Osteoblast (primary cell): ENCODE measurements around the gene CCDC60. TPM values are rescaled to one million over a fixed set of nuclear protein-coding genes. Genes with fewer than 3 reads are reported as not detected.

Experiments used
- DNase-seq: peaks from one replicate; pipeline ENCODE4 v3.0.0; 2011; ENCODE audit warnings: low spot score, mixed read lengths; ENCODE audit not compliant: insufficient read length; ENCODE audit errors: missing footprints
- H2AFZ ChIP-seq: 2 replicates; pipeline ENCODE4 v1.6.0; 2011; ENCODE audit warnings: mild to moderate bottlenecking, low read length
- H3K27ac ChIP-seq: 2 replicates; pipeline ENCODE4 v1.5.1; 2011; ENCODE audit warnings: mild to moderate bottlenecking, low read depth, low read length, moderate library complexity
- H3K27me3 ChIP-seq: 2 replicates; pipeline ENCODE4 v1.6.0; 2012; ENCODE audit warnings: mild to moderate bottlenecking, control low read depth, inconsistent platforms, low read length, moderate library complexity; ENCODE audit not compliant: insufficient read depth
- H3K36me3 ChIP-seq: 2 replicates; pipeline ENCODE4 v1.5.1; 2011; ENCODE audit warnings: mild to moderate bottlenecking, low read length, control low read depth, moderate library complexity; ENCODE audit not compliant: insufficient read depth
- H3K4me1 ChIP-seq: 2 replicates; pipeline ENCODE4 v1.5.1; 2011; ENCODE audit warnings: mild to moderate bottlenecking, low read length, control low read depth, moderate library complexity; ENCODE audit not compliant: insufficient read depth
- H3K4me2 ChIP-seq: 2 replicates; pipeline ENCODE4 v1.6.0; 2011; ENCODE audit warnings: mild to moderate bottlenecking, low read length; ENCODE audit not compliant: insufficient read depth
- H3K4me3 ChIP-seq: fragments of 200-600 bp; sonication (generic); 3 replicates; pipeline ENCODE4 v1.5.1; 2012; ENCODE audit warnings: mild to moderate bottlenecking, low read length, inconsistent platforms; ENCODE audit not compliant: insufficient read depth
- H3K79me2 ChIP-seq: 2 replicates; pipeline ENCODE4 v1.6.0; 2012; ENCODE audit warnings: mild to moderate bottlenecking, low read length, control low read depth, inconsistent platforms; ENCODE audit not compliant: insufficient read depth
- H3K9me3 ChIP-seq: 2 replicates; pipeline ENCODE4 v1.5.1; 2011; ENCODE audit warnings: low read depth, low read length, control low read depth
- H4K20me1 ChIP-seq: 2 replicates; pipeline ENCODE4 v1.6.0; 2012; ENCODE audit warnings: mild to moderate bottlenecking, low read length, control low read depth; ENCODE audit not compliant: insufficient read depth
- total RNA-seq: library from RNA; depleted of rRNA; stranded (reverse); fragments of >200 nt; gene quantifications from 2 replicates; pipeline ENCODE4 v1.2.3, GENCODE V29; 2012
- TF ChIP-seq, protein P1 (sequence below): IDR thresholded peaks from 2 replicates; pipeline ENCODE4 v1.5.1; 2011; ENCODE audit warnings: mild to moderate bottlenecking, low read depth, low read length, moderate library complexity; ENCODE audit errors: extremely low read depth

Gene CCDC60
- total RNA-seq, 1 donor: not detected

DNA sequence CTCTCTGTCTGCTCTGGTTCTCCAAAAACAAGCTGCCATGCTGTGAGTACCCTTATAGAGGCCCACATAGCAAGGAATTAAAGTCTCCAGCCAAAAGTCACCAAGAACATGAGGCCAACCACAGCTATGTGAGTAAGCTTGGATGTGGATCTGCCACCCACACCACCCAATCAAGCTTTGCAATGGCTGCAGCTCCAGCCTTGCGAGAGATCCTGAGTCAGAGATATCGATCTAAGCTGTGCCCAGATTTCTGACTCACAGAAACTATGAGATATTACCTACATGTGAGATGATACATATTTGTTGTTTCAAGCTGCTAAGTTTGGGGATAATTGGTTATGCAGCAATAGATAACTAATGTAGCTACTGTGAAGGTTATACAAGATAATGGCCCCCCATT is 243.6 kb downstream of the CCDC60 start:
- DNase-seq: no peak
- Histone ChIP-seq H3K4me1 (peaks cover 10% of the 10 kb centered on the region), H3K4me3 (no peak overlapping the region), H4K20me1 (no peaks in the 10 kb centered on the region), H3K9me3 (no peaks in the 10 kb centered on the region), H3K36me3 (no peaks in the 10 kb centered on the region), H3K27me3 (no peaks in the 10 kb centered on the region), H3K79me2 (no peaks in the 10 kb centered on the region), H2AFZ (no peak overlapping the region), H3K27ac (no peak overlapping the region), H3K4me2 (no peak overlapping the region)
- TF ChIP-seq, protein P1, sequence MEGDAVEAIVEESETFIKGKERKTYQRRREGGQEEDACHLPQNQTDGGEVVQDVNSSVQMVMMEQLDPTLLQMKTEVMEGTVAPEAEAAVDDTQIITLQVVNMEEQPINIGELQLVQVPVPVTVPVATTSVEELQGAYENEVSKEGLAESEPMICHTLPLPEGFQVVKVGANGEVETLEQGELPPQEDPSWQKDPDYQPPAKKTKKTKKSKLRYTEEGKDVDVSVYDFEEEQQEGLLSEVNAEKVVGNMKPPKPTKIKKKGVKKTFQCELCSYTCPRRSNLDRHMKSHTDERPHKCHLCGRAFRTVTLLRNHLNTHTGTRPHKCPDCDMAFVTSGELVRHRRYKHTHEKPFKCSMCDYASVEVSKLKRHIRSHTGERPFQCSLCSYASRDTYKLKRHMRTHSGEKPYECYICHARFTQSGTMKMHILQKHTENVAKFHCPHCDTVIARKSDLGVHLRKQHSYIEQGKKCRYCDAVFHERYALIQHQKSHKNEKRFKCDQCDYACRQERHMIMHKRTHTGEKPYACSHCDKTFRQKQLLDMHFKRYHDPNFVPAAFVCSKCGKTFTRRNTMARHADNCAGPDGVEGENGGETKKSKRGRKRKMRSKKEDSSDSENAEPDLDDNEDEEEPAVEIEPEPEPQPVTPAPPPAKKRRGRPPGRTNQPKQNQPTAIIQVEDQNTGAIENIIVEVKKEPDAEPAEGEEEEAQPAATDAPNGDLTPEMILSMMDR: no peak

DNA sequence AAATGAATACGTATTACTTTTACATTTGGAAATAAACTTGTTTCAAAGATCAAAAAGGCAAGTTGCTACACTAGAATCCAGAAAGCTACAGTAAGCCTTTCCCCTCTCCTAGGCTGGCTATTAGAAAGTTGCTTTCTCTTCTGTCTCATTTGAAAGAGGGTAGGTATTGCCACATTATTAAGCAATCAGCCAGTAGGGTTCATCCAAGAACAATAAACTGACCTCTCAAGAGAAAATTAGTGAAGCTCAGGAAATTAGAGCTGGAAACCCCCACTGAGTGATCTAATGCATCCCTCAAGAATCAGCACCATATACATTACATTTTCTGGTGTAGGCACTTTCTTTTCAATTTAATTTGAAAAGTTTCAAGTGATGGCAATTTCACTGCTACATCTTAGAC is 254.6 kb downstream of the CCDC60 start:
- Histone ChIP-seq H3K79me2 (no peaks in the 10 kb centered on the region), H4K20me1 (no peaks in the 10 kb centered on the region), H3K36me3 (no peaks in the 10 kb centered on the region), H3K27me3 (peaks cover 5% of the 10 kb centered on the region), H2AFZ (no peak overlapping the region), H3K4me3 (no peak overlapping the region), H3K4me1 (peaks cover 4% of the 10 kb centered on the region), H3K27ac (no peak overlapping the region), H3K4me2 (no peak overlapping the region), H3K9me3 (no peaks in the 10 kb centered on the region)
- no peak for DNase-seq
- TF ChIP-seq, protein P1: no peak

DNA sequence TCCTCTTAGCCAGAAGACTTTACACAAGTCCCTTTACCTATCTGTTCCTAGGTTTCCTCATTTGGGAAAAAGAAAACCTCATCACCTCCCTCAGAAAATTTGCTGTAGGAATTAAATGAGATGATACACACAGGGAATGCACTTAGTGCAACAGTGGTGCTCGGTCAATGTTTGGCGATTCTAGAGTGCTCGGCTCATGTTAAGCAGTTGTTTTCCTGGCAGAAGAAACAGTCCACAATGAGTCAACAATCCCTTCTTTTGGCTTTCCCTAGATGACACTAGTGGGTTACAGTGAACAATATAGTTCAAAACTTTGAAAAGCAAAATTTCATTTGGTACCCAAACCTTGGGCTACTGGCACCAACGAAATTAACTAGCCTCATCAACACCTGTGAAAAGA is 255.1 kb downstream of the CCDC60 start:
- Histone ChIP-seq H3K9me3 (no peaks in the 10 kb centered on the region), H3K27ac (no peak overlapping the region), H2AFZ (no peak overlapping the region), H3K27me3 (peaks cover 5% of the 10 kb centered on the region), H3K79me2 (no peaks in the 10 kb centered on the region), H3K4me1 (peaks cover 4% of the 10 kb centered on the region), H3K36me3 (no peaks in the 10 kb centered on the region), H3K4me3 (no peak overlapping the region), H3K4me2 (no peak overlapping the region), H4K20me1 (no peaks in the 10 kb centered on the region)
- peak; percentile 10 for DNase-seq
- TF ChIP-seq, protein P1: no peak

Other genes with a start within 250 kb of the CCDC60 start
- gene HSPB8, start 155.8 kb upstream of the CCDC60 start, total RNA-seq: 2.9 and 3.5 TPM in 2 replicates